ENCODE measurements around the gene MARVELD1.
"Not testable (repeated sequence)": the region's sequence is repeated elsewhere in the genome, so short reads cannot be mapped to it uniquely, and the experiment has no call there.

MARVELD1 gene

GRCh38 chr10:97713339-97713825 lies at the start of gene MARVELD1:
Gene MARVELD1, plus strand, starts transcription at chr10:97713730. Its CDS starts 147 bp downstream, at chr10:97713877.
- DNase-seq (ENCODE audit: low read depth) = no peak

GRCh38 chr10:97664282-97664850 lies 49.2 kb upstream of the MARVELD1 start:
- DNase-seq (ENCODE audit: low read depth) = no peak

DNA sequence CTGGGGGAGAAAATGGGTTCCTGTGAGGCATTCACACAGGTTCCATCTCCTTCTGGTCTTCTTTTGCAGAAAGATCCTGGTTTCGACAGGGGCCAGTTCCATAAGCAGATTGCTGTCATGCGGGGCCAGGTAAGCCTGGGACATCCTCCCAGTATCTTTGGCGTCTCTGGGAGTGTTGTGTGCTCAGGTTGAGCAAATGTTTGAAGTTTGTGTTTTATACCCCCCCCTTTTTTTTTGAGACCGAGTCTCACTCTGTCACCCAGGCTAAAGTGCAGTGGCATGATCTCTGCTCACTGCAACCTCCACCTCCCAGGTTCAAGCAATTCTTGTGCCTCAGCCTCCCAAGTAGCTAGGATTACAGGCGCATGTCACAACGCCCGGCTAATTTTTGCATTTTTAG lies 46.5 kb upstream of the MARVELD1 start:
- no peak for DNase-seq (ENCODE audit: low read depth)

GRCh38 chr10:97667463-97667862 lies 46.1 kb upstream of the MARVELD1 start:
- DNase-seq (ENCODE audit: low read depth) = no peak

- no peak for DNase-seq (ENCODE audit: low read depth)
These were observed 44.0 kb upstream of the MARVELD1 start for GRCh38 chr10:97669571-97669970.

- no peak for DNase-seq (ENCODE audit: low read depth)
These were observed 39.6 kb upstream of the MARVELD1 start for GRCh38 chr10:97673736-97674525.

GRCh38 chr10:97675222-97675621 lies 38.3 kb upstream of the MARVELD1 start:
- DNase-seq (ENCODE audit: low read depth) = no peak

- peak; percentile 13 for DNase-seq (ENCODE audit: low read depth)
These were observed 36.6 kb upstream of the MARVELD1 start for GRCh38 chr10:97676770-97677581.

DNA sequence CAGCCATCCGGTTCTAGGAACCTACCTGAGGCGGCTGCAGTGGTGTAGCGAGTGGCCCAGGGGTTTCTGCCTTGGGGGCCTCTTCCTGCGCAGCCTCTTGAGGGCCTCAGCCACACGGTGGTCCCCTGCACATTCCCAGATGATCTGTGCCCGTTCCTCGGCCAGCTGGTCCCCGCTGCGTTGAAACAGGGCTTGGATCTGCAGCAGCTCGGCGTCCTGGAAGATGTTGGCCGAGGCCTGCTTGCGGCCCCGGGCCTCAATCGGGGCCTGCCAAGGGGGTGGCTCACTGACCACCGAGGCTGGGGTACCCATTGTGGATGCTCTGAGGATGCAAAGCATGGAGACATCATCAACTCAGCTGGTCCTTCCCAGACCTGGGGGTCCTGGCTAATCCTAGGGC lies 33.9 kb upstream of the MARVELD1 start:
- no peak for DNase-seq (ENCODE audit: low read depth)

GRCh38 chr10:97682042-97682441 lies 31.5 kb upstream of the MARVELD1 start:
- DNase-seq (ENCODE audit: low read depth) = no peak

- DNase-seq (ENCODE audit: low read depth) = no peak
These were observed 29.8 kb upstream of the MARVELD1 start for GRCh38 chr10:97683556-97684367.

- DNase-seq (ENCODE audit: low read depth) = not testable (repeated sequence)
These were observed 29.2 kb upstream of the MARVELD1 start for GRCh38 chr10:97684368-97684713.

GRCh38 chr10:97684866-97685394 lies 28.6 kb upstream of the MARVELD1 start:
- no peak for DNase-seq (ENCODE audit: low read depth)

DNA sequence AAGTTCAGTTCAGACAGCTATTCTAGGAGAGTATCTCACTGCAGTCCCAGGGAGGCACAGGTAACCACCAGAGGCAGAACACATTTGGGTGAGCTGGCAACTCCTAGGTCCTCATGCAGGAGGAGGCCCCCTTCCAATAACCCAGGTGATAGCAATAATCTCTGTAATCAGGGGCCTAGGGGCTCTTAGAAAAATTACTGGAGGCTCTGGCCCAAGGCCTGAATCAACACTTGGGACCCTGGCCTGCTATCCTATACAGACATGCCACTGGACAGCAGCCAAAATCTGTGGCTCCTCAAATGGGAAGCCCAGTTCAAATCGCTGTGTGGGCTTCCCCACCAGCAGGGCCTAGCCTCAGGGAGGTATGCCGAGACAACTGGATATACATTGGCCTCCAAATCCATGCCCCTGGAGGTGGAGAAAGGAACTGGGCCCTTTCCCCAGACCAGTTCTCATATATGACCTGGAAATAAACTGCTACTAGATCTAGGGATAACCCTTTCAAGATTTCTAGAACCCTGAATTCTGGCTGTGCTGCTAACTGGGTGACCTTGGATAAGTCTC lies 28.1 kb upstream of the MARVELD1 start:
- no peak for DNase-seq (ENCODE audit: low read depth)

GRCh38 chr10:97686301-97686961 lies 27.1 kb upstream of the MARVELD1 start:
- no peak for DNase-seq (ENCODE audit: low read depth)

GRCh38 chr10:97686962-97687784 lies 26.4 kb upstream of the MARVELD1 start, which contains the start of gene AVPI1:
Gene AVPI1, minus strand, starts transcription at chr10:97687241. Its CDS starts 7,336 bp downstream, at chr10:97679905.
- DNase-seq (ENCODE audit: low read depth) = peak; percentile 94

GRCh38 chr10:97687785-97688781 lies 25.4 kb upstream of the MARVELD1 start:
- DNase-seq (ENCODE audit: low read depth) = no peak

GRCh38 chr10:97689559-97690020 lies 23.9 kb upstream of the MARVELD1 start:
- DNase-seq (ENCODE audit: low read depth) = no peak

Data from activated T-helper 1 cell treated with Interleukin-2 at 50 U/mL for 16 hours (primary cell).